NCI-H2196 (cell line): Measurements from ENCODE around the gene ADH5.
"Not testable (repeated sequence)": the region's sequence is repeated elsewhere in the genome, so short reads cannot be mapped to it uniquely, and the experiment has no call there.

Experiments
- DNase-seq: peaks from one replicate; lab custom pipeline; 2025; ENCODE audit not compliant: unreplicated experiment; lab: John Stamatoyannopoulos, UW

Gene ADH5

GRCh38 chr4:99038213-99038612, 50.4 kb downstream of the ADH5 start:
- no peak for DNase-seq

DNA sequence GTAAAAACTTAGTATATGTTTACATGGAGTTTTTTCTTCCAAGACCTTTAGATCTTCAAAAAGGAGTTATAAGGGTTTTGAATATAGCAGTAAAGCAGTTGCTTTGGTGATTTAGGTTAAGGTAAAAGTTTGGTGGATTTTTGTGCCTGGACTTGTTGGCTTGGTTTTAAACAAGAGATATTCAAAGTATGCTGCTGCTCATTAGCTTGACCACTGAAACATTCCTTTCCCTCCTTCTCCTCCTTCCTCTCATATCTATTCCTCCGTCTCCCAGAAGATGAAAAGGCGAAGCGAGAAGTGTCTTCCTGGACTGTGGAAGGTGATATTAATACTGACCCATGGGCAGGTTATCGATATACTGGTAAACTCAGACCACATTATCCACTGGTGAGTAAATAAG, 54.6 kb downstream of the ADH5 start:
- no peak for DNase-seq

DNA sequence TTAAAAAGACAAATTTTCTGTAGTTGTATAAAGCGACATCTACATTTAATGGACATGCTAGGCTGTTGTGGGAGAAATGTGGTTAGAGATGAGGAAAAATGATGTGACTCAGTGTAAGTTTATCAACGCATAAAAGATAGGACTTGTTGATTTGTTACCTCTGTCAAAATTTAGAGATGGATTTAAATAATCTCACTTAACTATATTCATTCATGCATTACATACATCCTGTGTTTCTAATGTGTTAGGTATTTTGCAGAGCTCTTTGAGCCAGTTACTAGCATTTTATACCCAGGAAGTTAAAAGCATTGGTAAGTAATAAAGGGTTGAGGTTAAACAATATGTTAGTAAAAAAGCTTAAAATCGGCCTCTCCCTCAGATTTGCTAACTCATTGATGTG, 58.7 kb downstream of the ADH5 start:
- no peak for DNase-seq

GRCh38 chr4:99029018-99029735, 59.4 kb downstream of the ADH5 start:
- no peak for DNase-seq

DNA sequence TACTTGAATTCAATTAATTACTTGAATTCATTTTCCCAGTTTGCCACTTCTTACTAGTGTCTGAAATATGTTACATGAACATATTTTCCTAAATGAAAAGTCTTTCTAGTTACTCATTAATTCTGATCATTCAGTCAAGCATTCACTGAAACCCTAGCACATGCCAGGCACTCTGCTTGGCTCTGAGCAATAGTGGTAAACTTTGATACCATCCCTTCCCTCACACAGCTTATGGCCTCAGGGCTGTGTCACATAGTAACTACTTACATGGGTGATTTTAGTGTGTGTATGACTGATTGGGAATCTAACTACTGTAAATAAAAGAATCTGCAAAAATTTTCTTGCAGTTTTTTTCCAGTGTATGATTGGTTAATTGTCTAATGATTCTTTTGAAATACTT, 60.4 kb downstream of the ADH5 start:
- no peak for DNase-seq

DNA sequence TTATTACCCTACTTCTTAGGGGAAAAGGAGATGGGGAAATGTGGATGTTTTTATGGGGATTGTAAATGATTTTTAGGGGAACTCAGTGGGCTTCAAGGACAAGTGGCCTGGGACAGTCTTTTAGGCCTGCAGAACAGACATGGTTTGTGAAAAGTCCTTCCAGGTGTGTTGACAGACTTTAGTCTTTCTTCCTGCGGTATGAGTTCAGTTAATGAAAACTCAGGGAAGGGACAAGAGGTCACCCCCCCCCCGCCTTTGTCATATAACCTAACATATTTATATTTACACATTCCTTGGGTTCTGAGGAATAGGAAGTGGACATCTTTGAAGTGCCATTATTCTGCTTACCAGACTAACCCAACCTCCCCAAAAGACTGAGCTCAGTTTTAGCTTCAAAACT, 61.3 kb downstream of the ADH5 start:
- DNase-seq: no peak

- DNase-seq: no peak
Observed at GRCh38 chr4:99025506-99025905, 63.1 kb downstream of the ADH5 start.

DNA sequence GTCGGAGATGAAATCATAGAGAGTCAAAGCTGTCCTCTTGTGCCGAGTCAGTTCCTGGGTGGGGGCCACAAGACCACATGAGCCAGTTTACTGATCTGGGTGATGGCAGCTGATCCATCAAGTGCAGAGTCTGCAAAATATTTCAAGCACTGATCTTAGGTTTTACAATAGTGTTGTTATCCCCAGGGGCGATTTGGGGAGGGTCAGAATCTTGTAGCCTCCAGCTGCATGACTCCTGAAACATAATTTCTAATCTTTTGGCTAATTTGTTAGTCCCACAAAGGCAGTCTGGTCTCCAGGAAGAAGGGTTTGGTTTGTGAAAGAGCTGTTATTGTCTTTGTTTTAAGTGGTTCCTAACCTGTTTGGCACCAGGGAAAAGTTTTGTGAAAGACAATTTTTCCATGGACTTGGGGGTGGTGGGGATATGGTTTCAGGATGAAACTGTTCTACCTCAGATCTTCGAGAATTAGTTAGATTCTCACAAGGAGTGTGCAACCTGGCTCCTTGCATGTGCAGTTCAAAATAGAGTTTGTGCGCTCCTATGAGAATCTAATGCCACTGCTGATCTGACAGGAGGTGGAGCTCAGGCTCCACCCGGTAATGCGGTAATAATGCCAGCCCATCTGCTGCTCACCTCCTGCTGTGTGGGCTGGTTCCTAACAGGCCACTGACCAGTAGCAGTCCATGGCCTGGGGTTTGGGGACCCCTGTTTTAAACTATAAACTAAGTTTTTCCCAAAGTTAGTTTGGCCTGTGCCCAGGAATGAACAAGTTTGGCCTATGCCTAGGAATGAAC, 63.9 kb downstream of the ADH5 start:
- DNase-seq: no peak

- DNase-seq: not testable (repeated sequence)
Observed at GRCh38 chr4:99023800-99024251, 64.8 kb downstream of the ADH5 start.

- no peak for DNase-seq
Observed at GRCh38 chr4:99022566-99022965, 66.0 kb downstream of the ADH5 start.

- no peak for DNase-seq
Observed at GRCh38 chr4:99021386-99021785, 67.2 kb downstream of the ADH5 start.
